Uterus (tissue), 4 donors: ENCODE measurements around the gene RESP18. TPM values are rescaled to one million over a fixed set of nuclear protein-coding genes. Genes with fewer than 3 reads are reported as not detected.

Source experiments
- DNase-seq, 2 donors: peaks; one replicate each; pipeline ENCODE4 v3.0.0-alpha.2; 2019 to 2020
- H3K27ac ChIP-seq, 2 donors: fragments of 200-600 bp; sonication (generic); 1 replicate in 1 of 2; 2 replicates in 1 of 2; pipeline ENCODE4 v1.5.1; 2016 to 2018
- H3K27me3 ChIP-seq, 2 donors: fragments of 200-600 bp; sonication (generic); one replicate each; pipeline ENCODE4 v1.5.1; 2018 to 2019; ENCODE audit warnings: control low read depth in 1 of 2
- H3K36me3 ChIP-seq, 2 donors: fragments of 200-600 bp; sonication (generic); one replicate each; pipeline ENCODE4 v1.5.1; 2019; ENCODE audit warnings: control low read depth in 1 of 2
- H3K4me1 ChIP-seq, 2 donors: fragments of 200-600 bp; sonication (generic); one replicate each; pipeline ENCODE4 v1.5.1; 2018 to 2019; ENCODE audit warnings: control low read depth in 1 of 2
- H3K4me3 ChIP-seq, 2 donors: fragments of 200-600 bp; sonication (generic); 1 replicate in 1 of 2; 2 replicates in 1 of 2; pipeline ENCODE4 v1.5.1; 2018 to 2019; ENCODE audit warnings: mild to moderate bottlenecking in 1 of 2
- H3K9me3 ChIP-seq, 2 donors: fragments of 200-600 bp; sonication (generic); one replicate each; pipeline ENCODE4 v1.5.1; 2019; ENCODE audit warnings: control low read depth in 1 of 2
- CTCF ChIP-seq, 4 experiments: fragments of 200-600 bp in 2 of 4; fragments of 450-650 bp in 2 of 4; sonication (generic) in 2 of 4; IDR thresholded peaks; one replicate each; pipeline ENCODE4 v1.5.1; 2016 to 2019; ENCODE audit warnings: antibody characterized with exemption in 4 of 4, mild to moderate bottlenecking in 2 of 4, moderate library complexity in 1 of 4
- POLR2A ChIP-seq, 2 donors: fragments of 450-650 bp; IDR thresholded peaks; one replicate each; pipeline ENCODE4 v1.6.1; 2016; ENCODE audit warnings: antibody characterized with exemption in 2 of 2, mild to moderate bottlenecking in 1 of 2, moderate library complexity in 1 of 2
- intact Hi-C: fragments of 100-400 bp; cut with DNase I; formaldehyde crosslinking; loops from one replicate; pipeline ENCODE4 v1.15.1; 2023; ENCODE audit warnings: low total_unique reads
- total RNA-seq, 4 donors: library from RNA; depleted of rRNA in 3 of 4; stranded (reverse); fragments of >200 nt in 3 of 4; gene quantifications; one replicate each; pipeline versions ENCODE4 v1.1.0 to v1.2.4, GENCODE V29; 2014 to 2023
- donor health status: DM: yes; HTN: yes; CAD: no.

Gene RESP18
- not detected for total RNA-seq

DNA sequence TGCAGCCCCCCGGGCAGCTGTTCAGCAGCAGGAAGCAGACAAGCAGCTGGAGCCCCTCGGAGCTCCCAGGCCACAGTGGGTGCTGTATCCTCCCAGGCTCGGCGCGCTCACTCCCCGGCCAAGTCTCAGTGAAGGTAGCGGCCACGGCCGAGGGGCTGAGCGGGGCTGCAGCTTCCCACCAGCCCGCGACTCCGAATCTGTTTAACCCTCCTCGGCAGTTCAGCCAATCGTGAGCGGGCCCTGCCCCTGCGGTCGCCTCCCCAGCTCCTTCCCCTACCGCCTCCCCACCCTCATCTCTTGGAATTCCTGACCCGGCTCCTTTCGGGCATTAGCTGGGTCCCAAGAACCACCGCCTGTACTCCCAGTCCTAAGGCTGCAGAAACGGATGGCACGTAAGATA, at the start of gene RESP18:
RESP18 (minus strand) TSS at position 203 of the 400 bp plus-strand sequence.
- DNase-seq: no peak
- Histone ChIP-seq H3K27ac (no peak within 1 kb of the TSS), H3K9me3 (no peaks in the 10 kb centered on the region), H3K4me1 (no peaks in the 10 kb centered on the region), H3K4me3 (no peak within 1 kb of the TSS), H3K27me3 (peaks cover 13 to 25% of the 10 kb centered on the region in 2 donors), H3K36me3 (no peaks in the 10 kb centered on the region)
- intact Hi-C loops: no loop called here
- TF ChIP-seq CTCF (IDR thresholded peaks at IDR 0.05): no peak
- TF ChIP-seq POLR2A (IDR thresholded peaks at IDR 0.05): no peak

GRCh38 chr2:219381448-219381847, 48.9 kb upstream of the RESP18 start:
- Histone ChIP-seq H3K27me3 (no peaks in the 10 kb centered on the region), H3K27ac (no peak overlapping the region), H3K4me3 (no peak overlapping the region), H3K9me3 (no peaks in the 10 kb centered on the region), H3K36me3 (no peaks in the 10 kb centered on the region), H3K4me1 (peaks cover 0 to 2% of the 10 kb centered on the region in 2 donors)
- intact Hi-C loops: no loop called here
- no peak for DNase-seq
- TF ChIP-seq CTCF (IDR thresholded peaks at IDR 0.05) (no peak), POLR2A (IDR thresholded peaks at IDR 0.05) (no peak)

DNA sequence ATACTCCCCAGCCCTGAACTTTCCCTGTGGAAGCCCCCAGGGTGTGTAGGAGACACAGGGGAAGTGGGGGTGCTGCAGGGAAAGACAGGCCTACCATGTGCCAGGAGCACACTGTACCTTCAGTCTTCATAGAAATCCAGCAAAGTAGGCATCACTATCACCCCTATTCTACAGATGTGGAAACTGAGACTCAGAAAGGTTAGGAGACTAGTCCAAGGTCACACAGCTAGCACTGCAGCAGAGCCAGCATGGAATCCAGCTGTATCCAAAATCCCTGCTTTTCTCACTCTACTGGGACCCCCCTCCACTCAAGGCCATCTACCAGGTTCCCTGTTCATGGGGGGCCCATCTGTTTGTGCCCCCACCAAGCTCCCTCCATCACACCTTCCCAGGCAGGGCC, 48.4 kb upstream of the RESP18 start:
- H3K36me3 ChIP-seq: no peaks in the 10 kb centered on the region
- no peak overlapping the region for H3K27ac ChIP-seq
- DNase-seq: no peak
- no peaks in the 10 kb centered on the region for H3K9me3 ChIP-seq
- H3K4me1 ChIP-seq: no peaks in the 10 kb centered on the region
- H3K27me3 ChIP-seq: no peaks in the 10 kb centered on the region
- no peak for TF ChIP-seq POLR2A (IDR thresholded peaks at IDR 0.05)
- no peak for TF ChIP-seq CTCF (IDR thresholded peaks at IDR 0.05)
- intact Hi-C loops: no loop called here
- no peak overlapping the region for H3K4me3 ChIP-seq

DNA sequence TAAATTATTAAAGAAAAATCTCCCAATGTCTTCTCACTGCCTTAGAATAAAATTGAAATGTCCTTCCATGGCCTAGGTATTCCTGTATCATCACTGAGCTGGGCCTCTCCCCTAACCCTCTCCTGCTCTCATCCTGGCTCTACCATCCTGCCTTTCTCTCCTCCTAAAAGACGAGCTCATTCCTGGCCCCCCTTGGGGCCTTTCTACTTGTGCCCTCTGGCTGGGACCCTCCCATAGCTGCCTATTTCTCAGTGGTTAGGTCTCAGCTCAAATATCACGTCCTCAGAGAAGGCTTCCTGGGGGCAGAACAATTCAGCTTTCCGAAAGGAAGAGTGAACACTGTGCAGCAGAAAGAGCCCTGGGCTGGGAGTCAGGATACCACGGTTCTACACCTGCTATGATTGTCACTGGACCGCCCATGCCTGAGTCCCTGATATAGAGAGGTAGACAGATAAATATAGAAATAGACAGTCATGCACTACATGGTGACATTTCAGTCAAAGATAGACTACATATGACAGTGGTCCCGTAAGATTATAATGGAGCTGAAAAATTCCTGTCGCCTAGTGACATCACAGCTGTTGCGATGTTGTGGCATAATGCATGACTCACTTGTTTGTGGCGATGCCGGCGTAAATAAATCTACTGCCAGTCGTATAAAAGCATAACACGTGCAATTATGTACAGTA, 45.8 kb upstream of the RESP18 start:
- Histone ChIP-seq H3K4me3 (no peak overlapping the region), H3K36me3 (no peaks in the 10 kb centered on the region), H3K27me3 (no peaks in the 10 kb centered on the region), H3K4me1 (no peaks in the 10 kb centered on the region), H3K27ac (no peak overlapping the region), H3K9me3 (no peaks in the 10 kb centered on the region)
- intact Hi-C loops: no loop called here
- no peak for TF ChIP-seq CTCF (IDR thresholded peaks at IDR 0.05)
- DNase-seq: no peak

- TF ChIP-seq CTCF (IDR thresholded peaks at IDR 0.05) (no peak), POLR2A (IDR thresholded peaks at IDR 0.05) (no peak)
- H3K9me3 ChIP-seq: no peaks in the 10 kb centered on the region
- no peaks in the 10 kb centered on the region for H3K36me3 ChIP-seq
- H3K4me3 ChIP-seq: no peak overlapping the region
- intact Hi-C loops: no loop called here
- peak; percentile 64 to 70 for DNase-seq
- H3K27me3 ChIP-seq: no peaks in the 10 kb centered on the region
- no peaks in the 10 kb centered on the region for H3K4me1 ChIP-seq
- H3K27ac ChIP-seq: no peak overlapping the region
These were observed 36.9 kb upstream of the RESP18 start for GRCh38 chr2:219369447-219369861.
